Left lung (tissue), 10 donors: Measurements from ENCODE around the gene NOS2. TPM values are rescaled to one million over a fixed set of nuclear protein-coding genes. Genes with fewer than 3 reads are reported as not detected.

ENCODE experiments used
- ATAC-seq: fragments of 200-7000 bp; cut with Tn5 transposase; one replicate; pipeline ENCODE4 v1.9.1; 2020; ENCODE audit warnings: moderate library complexity
- DNase-seq, 4 donors: peaks; one replicate each; pipeline ENCODE4 v3.0.0-alpha.2; 2013 to 2020
- H3K27ac ChIP-seq, 2 donors: fragments of 200-600 bp; sonication (generic) in 1 of 2; one replicate each; pipeline versions ENCODE4 v1.5.0 to v1.8.0; 2020 to 2021
- H3K27me3 ChIP-seq, 2 donors: fragments of 200-600 bp; sonication (generic) in 1 of 2; one replicate each; pipeline versions ENCODE4 v1.5.0 to v1.8.0; 2020 to 2021
- H3K36me3 ChIP-seq, 2 donors: fragments of 200-600 bp; sonication (generic) in 1 of 2; one replicate each; pipeline versions ENCODE4 v1.5.0 to v1.8.0; 2020 to 2021
- H3K4me1 ChIP-seq, 2 donors: fragments of 200-600 bp; one replicate each; pipeline ENCODE4 v1.8.0; 2021
- H3K4me3 ChIP-seq, 2 donors: fragments of 200-600 bp; sonication (generic) in 1 of 2; one replicate each; pipeline versions ENCODE4 v1.5.0 to v1.8.0; 2020 to 2021; ENCODE audit warnings: mild to moderate bottlenecking in 1 of 2
- H3K9me3 ChIP-seq, 2 donors: fragments of 200-600 bp; sonication (generic) in 1 of 2; one replicate each; pipeline versions ENCODE4 v1.5.0 to v1.8.0; 2020 to 2021
- intact Hi-C, 2 donors: fragments of 100-400 bp; cut with DNase I; formaldehyde crosslinking; loops; one replicate each; pipeline versions ENCODE4 v1.11.2 to v1.14.2; 2022
- polyA plus RNA-seq, 6 donors: library from polyadenylated mRNA; unstranded; fragments of 120-200 nt; gene quantifications; one replicate each; pipeline ENCODE4 v1.2.1, GENCODE V29; 2013; ENCODE audit not compliant: insufficient read length in 6 of 6
- total RNA-seq, 2 donors: library from RNA; stranded (reverse); fragmentation: NEBNext Ultra II Directional; extraction: Animal tissue kit (Norgen Biotek cat#: 25700); gene quantifications; one replicate each; pipeline ENCODE4 v1.2.1, GENCODE V29; 2021
- TF ChIP-seq, protein P1 (sequence below), 2 donors: fragments of 200-600 bp; sonication (generic) in 1 of 2; IDR thresholded peaks; one replicate each; pipeline versions ENCODE4 v1.5.0 to v1.8.0; 2021; ENCODE audit warnings: antibody characterized with exemption in 2 of 2
- donor health status: DM: no; HTN: yes; CAD: no.
- donor health status: DM: no; HTN: no; CAD: no.

The NOS2 gene
- total and polyA plus RNA-seq, 8 donors = 0.34 to 2.3 (median 1.7) TPM

DNA sequence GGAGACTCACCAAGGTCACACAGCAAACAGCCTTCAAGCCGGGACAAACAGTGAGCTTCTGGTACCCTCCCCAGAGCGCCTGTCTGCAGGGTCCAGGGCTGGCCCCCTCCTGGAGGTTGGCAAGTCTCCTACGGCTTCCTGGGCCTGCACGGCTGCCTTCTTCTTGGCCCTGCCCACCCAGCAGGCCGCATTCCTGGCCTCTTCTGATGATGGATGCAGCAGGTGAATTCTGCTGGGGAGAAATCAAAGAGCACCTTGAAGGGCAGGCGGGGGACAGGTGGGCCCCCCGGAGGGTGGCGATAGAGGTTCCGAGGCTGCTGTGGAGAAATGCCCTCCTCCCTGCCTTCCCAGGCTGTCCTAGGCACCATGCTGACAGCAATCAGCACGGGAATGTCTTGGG is 3.8 kb upstream of the NOS2 start:
- DNase-seq = no peak
- H3K36me3 ChIP-seq = no peaks in the 10 kb centered on the region
- H3K27me3 ChIP-seq = no peaks in the 10 kb centered on the region
- intact Hi-C loops = no loop called here
- H3K4me1 ChIP-seq = peaks cover 5 to 17% of the 10 kb centered on the region in 2 donors
- H3K27ac ChIP-seq = no peak overlapping the region
- no peak for ATAC-seq
- TF ChIP-seq, protein P1, sequence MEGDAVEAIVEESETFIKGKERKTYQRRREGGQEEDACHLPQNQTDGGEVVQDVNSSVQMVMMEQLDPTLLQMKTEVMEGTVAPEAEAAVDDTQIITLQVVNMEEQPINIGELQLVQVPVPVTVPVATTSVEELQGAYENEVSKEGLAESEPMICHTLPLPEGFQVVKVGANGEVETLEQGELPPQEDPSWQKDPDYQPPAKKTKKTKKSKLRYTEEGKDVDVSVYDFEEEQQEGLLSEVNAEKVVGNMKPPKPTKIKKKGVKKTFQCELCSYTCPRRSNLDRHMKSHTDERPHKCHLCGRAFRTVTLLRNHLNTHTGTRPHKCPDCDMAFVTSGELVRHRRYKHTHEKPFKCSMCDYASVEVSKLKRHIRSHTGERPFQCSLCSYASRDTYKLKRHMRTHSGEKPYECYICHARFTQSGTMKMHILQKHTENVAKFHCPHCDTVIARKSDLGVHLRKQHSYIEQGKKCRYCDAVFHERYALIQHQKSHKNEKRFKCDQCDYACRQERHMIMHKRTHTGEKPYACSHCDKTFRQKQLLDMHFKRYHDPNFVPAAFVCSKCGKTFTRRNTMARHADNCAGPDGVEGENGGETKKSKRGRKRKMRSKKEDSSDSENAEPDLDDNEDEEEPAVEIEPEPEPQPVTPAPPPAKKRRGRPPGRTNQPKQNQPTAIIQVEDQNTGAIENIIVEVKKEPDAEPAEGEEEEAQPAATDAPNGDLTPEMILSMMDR (IDR thresholded peaks at IDR 0.05) = no peak
- no peaks in the 10 kb centered on the region for H3K9me3 ChIP-seq
- no peak overlapping the region for H3K4me3 ChIP-seq

DNA sequence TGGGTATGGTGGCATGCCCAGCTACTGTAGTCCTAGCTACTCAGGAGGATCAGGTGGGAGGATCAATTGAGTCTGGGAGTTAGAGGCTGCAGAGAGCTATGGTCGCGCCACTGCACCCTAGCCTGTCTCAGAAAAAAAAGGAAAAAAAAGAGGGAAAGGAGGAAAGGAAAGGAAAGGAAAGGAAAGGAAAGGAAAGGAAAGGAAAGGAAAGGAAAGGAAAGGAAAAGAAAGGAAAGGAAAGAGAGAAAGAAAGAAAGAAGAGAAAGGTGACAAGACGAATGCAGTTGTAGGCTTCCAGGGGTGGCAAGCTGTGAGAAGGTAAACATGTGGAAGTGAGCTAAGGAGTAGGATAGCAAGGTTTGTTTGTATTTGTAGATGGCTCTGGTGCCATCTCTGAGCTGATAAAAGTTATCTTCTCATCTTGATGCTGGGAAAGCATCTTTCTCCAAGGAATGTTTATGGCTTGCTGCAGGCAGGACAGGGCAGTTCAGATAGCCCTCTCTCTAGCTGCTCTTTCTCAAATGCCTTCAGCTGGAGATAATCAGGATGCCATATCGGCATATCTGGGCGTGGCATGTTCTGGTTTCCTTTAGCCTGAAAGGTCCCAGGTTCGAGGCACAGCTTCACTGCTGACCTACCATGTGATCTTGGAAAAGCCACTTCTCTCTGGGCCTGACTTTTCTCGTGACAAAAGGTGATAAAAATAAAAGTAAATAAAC is 2.8 kb upstream of the NOS2 start:
- no peak overlapping the region for H3K4me3 ChIP-seq
- TF ChIP-seq, protein P1 (IDR thresholded peaks at IDR 0.05) = no peak
- ATAC-seq = no peak
- H3K27ac ChIP-seq = no peak overlapping the region
- no peaks in the 10 kb centered on the region for H3K9me3 ChIP-seq
- H3K36me3 ChIP-seq = no peaks in the 10 kb centered on the region
- H3K27me3 ChIP-seq = no peaks in the 10 kb centered on the region
- DNase-seq = no peak
- H3K4me1 ChIP-seq = peaks cover 5 to 11% of the 10 kb centered on the region in 2 donors
- intact Hi-C loops = no loop called here

DNA sequence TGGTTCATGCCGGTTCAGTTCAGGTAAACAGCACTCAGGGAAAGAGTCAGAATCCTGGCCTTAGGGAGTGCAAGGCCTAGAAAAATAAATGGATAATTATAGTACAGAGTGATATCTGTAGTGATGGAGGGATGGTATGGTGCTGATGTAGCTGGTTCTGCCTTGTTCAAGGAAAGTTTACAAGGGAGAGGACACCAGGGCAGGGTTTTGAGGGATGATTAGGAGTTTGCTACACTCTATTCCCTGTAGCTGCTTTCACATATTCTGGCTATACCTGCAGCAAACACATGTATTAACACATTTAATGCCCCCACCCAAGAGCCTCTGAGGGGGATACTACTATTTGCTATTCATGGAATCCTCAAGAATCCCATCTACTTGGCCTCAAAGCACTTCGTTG is 1.7 kb upstream of the NOS2 start:
- peaks cover 5 to 10% of the 10 kb centered on the region in 2 donors for H3K4me1 ChIP-seq
- intact Hi-C loops = no loop called here

DNA sequence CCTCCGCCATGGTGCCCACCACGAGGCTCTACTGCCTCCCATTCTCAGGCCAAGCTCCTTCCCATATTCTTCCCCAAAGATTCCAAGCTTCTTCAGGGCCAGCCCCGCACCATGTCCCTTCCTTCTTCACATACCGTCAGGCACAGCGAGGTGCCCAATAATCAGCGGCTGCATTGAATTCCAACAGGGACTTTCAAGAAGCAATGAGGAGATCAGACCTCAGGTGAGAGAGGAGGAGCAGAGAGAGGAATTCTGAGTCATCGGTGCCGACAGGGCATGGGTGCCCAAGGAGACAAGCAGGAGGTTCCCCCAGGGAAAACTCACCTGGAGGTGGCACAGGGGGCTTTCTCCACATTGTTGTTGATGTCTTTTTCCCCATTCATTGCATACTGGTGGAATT is 2.0 kb downstream of the NOS2 start:
- intact Hi-C loops = no loop called here

More for the DNA sequence above, 1.7 kb upstream of the NOS2 start:
- peaks cover 0 to 2% of the 10 kb centered on the region in 2 donors for H3K27me3 ChIP-seq
- ATAC-seq (no peak), DNase-seq (no peak)
- TF ChIP-seq, protein P1 (IDR thresholded peaks at IDR 0.05) = no peak
- H3K27ac ChIP-seq = no peak overlapping the region
- H3K36me3 ChIP-seq = no peaks in the 10 kb centered on the region
- no peak overlapping the region for H3K4me3 ChIP-seq
- no peaks in the 10 kb centered on the region for H3K9me3 ChIP-seq

DNA sequence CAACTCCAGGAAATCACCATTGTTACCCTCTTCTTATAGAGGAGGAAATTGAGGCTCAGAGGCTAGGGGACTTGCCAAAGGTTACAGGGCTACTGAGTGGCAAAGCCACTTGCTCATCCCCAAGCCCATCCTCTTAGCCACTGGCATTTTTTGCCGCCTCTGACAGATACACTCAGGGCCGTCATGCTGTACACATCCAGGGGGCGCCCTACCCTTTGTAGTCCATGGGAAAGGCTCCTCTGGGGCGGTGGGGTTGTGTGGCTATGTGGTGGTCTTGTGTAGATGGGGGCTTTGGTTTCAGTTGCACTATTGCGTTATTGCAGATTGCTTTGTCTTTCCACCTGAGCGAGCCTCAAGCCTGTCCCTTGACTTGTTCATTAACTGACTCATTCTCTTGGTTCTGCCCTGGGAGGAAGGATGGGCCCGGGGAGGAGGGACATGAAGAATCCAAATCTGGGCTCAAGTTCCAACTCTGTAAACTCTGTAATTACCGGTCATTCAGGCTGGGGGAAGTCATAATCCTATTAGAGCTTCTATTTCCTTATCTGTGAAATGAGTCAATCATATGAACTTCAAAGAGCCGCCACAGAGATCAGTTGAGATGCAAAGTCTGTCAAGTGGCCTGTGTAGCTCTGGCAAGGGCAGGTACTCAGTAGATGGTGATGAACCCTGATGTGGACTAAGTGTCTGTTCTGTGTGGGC is 2.8 kb downstream of the NOS2 start:
- Histone ChIP-seq H3K9me3 (no peaks in the 10 kb centered on the region), H3K4me3 (no peak overlapping the region), H3K36me3 (no peaks in the 10 kb centered on the region), H3K27me3 (peaks cover 16 to 43% of the 10 kb centered on the region in 2 donors), H3K27ac (no peak overlapping the region), H3K4me1 (peaks cover 3 to 9% of the 10 kb centered on the region in 2 donors)
- ATAC-seq = no peak
- DNase-seq = no peak
- intact Hi-C loops = no loop called here
- TF ChIP-seq, protein P1 (IDR thresholded peaks at IDR 0.05) = no peak

More for the DNA sequence above, 2.0 kb downstream of the NOS2 start:
- TF ChIP-seq, protein P1 (IDR thresholded peaks at IDR 0.05) = no peak
- DNase-seq = no peak
- Histone ChIP-seq H3K4me1 (peaks cover under 1 to 5% of the 10 kb centered on the region in 2 donors), H3K9me3 (no peaks in the 10 kb centered on the region), H3K36me3 (no peaks in the 10 kb centered on the region), H3K27me3 (peaks cover 8 to 35% of the 10 kb centered on the region in 2 donors), H3K4me3 (no peak overlapping the region), H3K27ac (no peak overlapping the region)
- no peak for ATAC-seq
